IMR-90 (cell line): ENCODE results near the gene KIF5C.

ENCODE experiments used
- BHLHE40 ChIP-seq: fragments of 150-350 bp; IDR thresholded peaks from 2 replicates; pipeline ENCODE4 v1.6.1; 2016; ENCODE audit warnings: mild to moderate bottlenecking, low read depth, low read length
- CEBPB ChIP-seq: IDR thresholded peaks from 2 replicates; pipeline ENCODE4 v1.6.1; 2012; ENCODE audit warnings: low read depth, low read length, improper control_type of control experiment
- CHD1 ChIP-seq: IDR thresholded peaks from 2 replicates; pipeline ENCODE4 v1.6.1; 2012; ENCODE audit warnings: low read depth, low read length, improper control_type of control experiment
- CTCF ChIP-seq: conservative IDR thresholded peaks from 2 replicates; pipeline ENCODE4 v1.5.1; 2012; ENCODE audit warnings: mild to moderate bottlenecking, low read depth, low read length, improper control_type of control experiment
- FOS ChIP-seq: fragments of 150-350 bp; IDR thresholded peaks from 2 replicates; pipeline ENCODE4 v1.6.1; 2016; ENCODE audit warnings: low read depth, low read length
- MAFK ChIP-seq: IDR thresholded peaks from 2 replicates; pipeline ENCODE4 v1.6.1; 2012; ENCODE audit warnings: low read depth, low read length, improper control_type of control experiment
- MXI1 ChIP-seq: IDR thresholded peaks from 2 replicates; pipeline ENCODE4 v1.6.1; 2012; ENCODE audit warnings: low read depth, mild to moderate bottlenecking, low read length, moderate library complexity, borderline replicate concordance
- NFE2L2 ChIP-seq: fragments of 150-350 bp; IDR thresholded peaks from 2 replicates; pipeline ENCODE4 v1.6.1; 2016; ENCODE audit warnings: low read depth, mild to moderate bottlenecking, low read length
- POLR2A ChIP-seq: IDR thresholded peaks from 2 replicates; pipeline ENCODE4 v1.6.1; 2012; ENCODE audit warnings: mild to moderate bottlenecking, low read depth, low read length
- RAD21 ChIP-seq: IDR thresholded peaks from 2 replicates; pipeline ENCODE4 v1.6.1; 2012; ENCODE audit warnings: low read length, improper control_type of control experiment
- RCOR1 ChIP-seq: IDR thresholded peaks from 2 replicates; pipeline ENCODE4 v1.6.1; 2012; ENCODE audit warnings: mild to moderate bottlenecking, low read length, improper control_type of control experiment; ENCODE audit not compliant: insufficient replicate concordance
- RFX5 ChIP-seq: IDR thresholded peaks from 2 replicates; pipeline ENCODE4 v1.8.0; 2012; ENCODE audit warnings: low read depth, mild to moderate bottlenecking, low read length, moderate library complexity
- SMC3 ChIP-seq: fragments of 150-350 bp; IDR thresholded peaks from 2 replicates; pipeline ENCODE4 v1.6.1; 2016; ENCODE audit warnings: low read depth, mild to moderate bottlenecking, antibody characterized with exemption, low read length, moderate library complexity
- USF2 ChIP-seq: fragments of 150-350 bp; IDR thresholded peaks from 2 replicates; pipeline ENCODE4 v1.6.1; 2017; ENCODE audit warnings: mild to moderate bottlenecking, antibody characterized with exemption, low read length, low read depth

- TF ChIP-seq CTCF (no peak), CHD1 (no peak), RCOR1 (no peak), BHLHE40 (no peak), POLR2A (no peak), CEBPB (no peak), RAD21 (no peak), RFX5 (no peak), MXI1 (no peak), FOS (no peak), SMC3 (no peak), NFE2L2 (no peak), MAFK (no peak), USF2 (no peak)
Observed at GRCh38 chr2:148926981-148927401, 52.0 kb downstream of the KIF5C start.
